ENCODE measurements around the gene KATNB1. TPM values are rescaled to one million over a fixed set of nuclear protein-coding genes. Genes with fewer than 3 reads are reported as not detected.

Gene KATNB1
- polyA plus RNA-seq, 1 donor from 2014 or later, result 57.9 TPM

DNA sequence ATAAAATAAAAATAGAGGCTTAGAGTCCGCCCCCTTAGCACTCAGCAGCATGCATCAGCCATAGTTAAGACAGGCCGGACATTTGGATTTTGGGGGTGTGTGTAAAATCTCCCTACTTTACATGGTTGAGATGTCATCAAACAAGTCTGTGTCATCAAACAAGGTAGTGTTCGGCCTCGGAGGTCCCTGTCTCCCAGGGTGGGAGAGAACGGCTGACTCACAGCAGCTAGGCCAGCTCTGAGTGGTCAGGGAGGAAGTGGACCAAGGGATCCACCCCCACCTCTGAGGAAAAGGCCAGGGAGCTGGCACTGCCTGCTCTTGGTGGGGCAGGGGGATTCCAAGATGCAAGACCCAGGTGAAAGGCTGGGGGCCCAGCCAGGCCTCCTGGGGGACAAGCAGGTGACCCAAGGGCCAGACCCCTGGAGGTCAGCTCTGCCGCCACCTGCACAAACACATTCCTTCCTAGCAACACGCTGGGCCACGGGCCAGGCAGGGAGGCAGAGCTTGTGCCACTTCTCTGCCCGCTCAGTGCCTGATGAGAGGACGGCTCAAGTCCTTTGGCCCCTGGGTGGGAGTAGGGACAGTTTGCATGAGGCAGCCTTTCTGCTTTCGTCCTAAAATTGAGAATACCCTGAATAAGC lies 38.2 kb downstream of the KATNB1 start:
- H3K9me3 ChIP-seq (ENCODE audit: low read length), result no peaks in the 10 kb centered on the region
- no peaks in the 10 kb centered on the region for H3F3A ChIP-seq (ENCODE audit: insufficient read depth, low read length, poor library complexity, severe bottlenecking)
- H3K9me2 ChIP-seq (ENCODE audit: insufficient read depth, low read length), result no peaks in the 10 kb centered on the region
- no peaks in the 10 kb centered on the region for H4K20me1 ChIP-seq (ENCODE audit: insufficient read depth)
- no peak overlapping the region for H3K4me3 ChIP-seq (ENCODE audit: low read length)
- TF ChIP-seq TAF1 (IDR thresholded peaks at IDR 0.05; ENCODE audit: low read depth) (no peak), REST (IDR thresholded peaks at IDR 0.05; ENCODE audit: borderline replicate concordance) (no peak), POLR2AphosphoS5 (IDR thresholded peaks at IDR 0.05) (no peak), EZH2 (IDR thresholded peaks at IDR 0.05; ENCODE audit: borderline replicate concordance, insufficient read depth, low read length, poor library complexity, severe bottlenecking) (no peak), SMC3 (conservative IDR thresholded peaks at IDR 0.05; ENCODE audit: poor library complexity) (no peak), EP300 (conservative IDR thresholded peaks at IDR 0.05; ENCODE audit: poor library complexity, severe bottlenecking) (no peak), RAD21 (conservative IDR thresholded peaks at IDR 0.05) (no peak), MXI1 (conservative IDR thresholded peaks at IDR 0.05; ENCODE audit: poor library complexity, severe bottlenecking) (no peak)
- TF ChIP-seq, protein P1, sequence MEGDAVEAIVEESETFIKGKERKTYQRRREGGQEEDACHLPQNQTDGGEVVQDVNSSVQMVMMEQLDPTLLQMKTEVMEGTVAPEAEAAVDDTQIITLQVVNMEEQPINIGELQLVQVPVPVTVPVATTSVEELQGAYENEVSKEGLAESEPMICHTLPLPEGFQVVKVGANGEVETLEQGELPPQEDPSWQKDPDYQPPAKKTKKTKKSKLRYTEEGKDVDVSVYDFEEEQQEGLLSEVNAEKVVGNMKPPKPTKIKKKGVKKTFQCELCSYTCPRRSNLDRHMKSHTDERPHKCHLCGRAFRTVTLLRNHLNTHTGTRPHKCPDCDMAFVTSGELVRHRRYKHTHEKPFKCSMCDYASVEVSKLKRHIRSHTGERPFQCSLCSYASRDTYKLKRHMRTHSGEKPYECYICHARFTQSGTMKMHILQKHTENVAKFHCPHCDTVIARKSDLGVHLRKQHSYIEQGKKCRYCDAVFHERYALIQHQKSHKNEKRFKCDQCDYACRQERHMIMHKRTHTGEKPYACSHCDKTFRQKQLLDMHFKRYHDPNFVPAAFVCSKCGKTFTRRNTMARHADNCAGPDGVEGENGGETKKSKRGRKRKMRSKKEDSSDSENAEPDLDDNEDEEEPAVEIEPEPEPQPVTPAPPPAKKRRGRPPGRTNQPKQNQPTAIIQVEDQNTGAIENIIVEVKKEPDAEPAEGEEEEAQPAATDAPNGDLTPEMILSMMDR (IDR thresholded peaks at IDR 0.05; ENCODE audit: poor library complexity, severe bottlenecking), result no peak
- H3K79me2 ChIP-seq (replicated peaks; ENCODE audit: insufficient read depth, low read length), result no peaks in the 10 kb centered on the region
- H3K36me3 ChIP-seq (ENCODE audit: insufficient read depth, low read length), result no peaks in the 10 kb centered on the region
- H3K27me3 ChIP-seq (ENCODE audit: insufficient read depth, low read depth, low read length), result no peaks in the 10 kb centered on the region
- H3K9ac ChIP-seq (ENCODE audit: low read length), result no peak overlapping the region
- H3K4me2 ChIP-seq (ENCODE audit: low read length), result no peak overlapping the region
- no peak overlapping the region for H3K27ac ChIP-seq (ENCODE audit: low read length)
- H2AFZ ChIP-seq (ENCODE audit: low read depth, low read length), result no peak overlapping the region

DNA sequence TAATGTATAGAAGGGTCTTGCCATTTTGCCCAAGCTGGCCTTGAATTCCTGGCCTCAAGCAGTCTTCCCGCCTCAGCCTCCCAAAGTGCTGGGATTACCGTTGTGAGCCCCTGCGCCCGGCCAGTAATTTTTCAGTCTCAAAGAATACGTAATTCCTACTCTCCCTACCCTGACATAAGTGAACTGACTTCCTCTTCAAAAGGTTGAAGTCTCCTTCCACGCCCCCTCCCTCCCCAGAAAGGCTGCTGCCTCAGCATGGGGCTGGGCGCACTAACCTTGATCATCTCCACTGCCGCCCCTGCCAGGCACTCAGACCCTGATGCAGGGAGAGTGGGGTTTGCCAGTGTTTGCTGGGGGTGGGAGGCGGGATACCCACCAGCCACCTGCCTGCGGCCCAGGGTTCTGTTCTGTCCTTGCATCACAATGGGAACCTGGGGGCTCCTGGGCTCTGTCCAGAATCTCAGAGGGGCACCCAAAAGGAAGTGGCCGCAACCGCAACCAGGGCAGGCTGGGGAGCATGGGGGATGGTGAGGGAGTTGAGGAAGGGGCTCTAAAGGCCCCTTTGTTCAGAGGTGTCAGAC lies 39.2 kb downstream of the KATNB1 start:
- no peak overlapping the region for H3K27ac ChIP-seq (ENCODE audit: low read length)
- no peaks in the 10 kb centered on the region for H3F3A ChIP-seq (ENCODE audit: insufficient read depth, low read length, poor library complexity, severe bottlenecking)
- no peak overlapping the region for H2AFZ ChIP-seq (ENCODE audit: low read depth, low read length)
- TF ChIP-seq POLR2AphosphoS5 (IDR thresholded peaks at IDR 0.05) (no peak), RAD21 (conservative IDR thresholded peaks at IDR 0.05) (no peak), REST (IDR thresholded peaks at IDR 0.05; ENCODE audit: borderline replicate concordance) (no peak), MXI1 (conservative IDR thresholded peaks at IDR 0.05; ENCODE audit: poor library complexity, severe bottlenecking) (no peak), SMC3 (conservative IDR thresholded peaks at IDR 0.05; ENCODE audit: poor library complexity) (no peak), TAF1 (IDR thresholded peaks at IDR 0.05; ENCODE audit: low read depth) (no peak), EZH2 (IDR thresholded peaks at IDR 0.05; ENCODE audit: borderline replicate concordance, insufficient read depth, low read length, poor library complexity, severe bottlenecking) (no peak), EP300 (conservative IDR thresholded peaks at IDR 0.05; ENCODE audit: poor library complexity, severe bottlenecking) (no peak)
- TF ChIP-seq, protein P1 (IDR thresholded peaks at IDR 0.05; ENCODE audit: poor library complexity, severe bottlenecking), result no peak
- H3K9me2 ChIP-seq (ENCODE audit: insufficient read depth, low read length), result no peaks in the 10 kb centered on the region
- H4K20me1 ChIP-seq (ENCODE audit: insufficient read depth), result no peaks in the 10 kb centered on the region
- no peak overlapping the region for H3K4me2 ChIP-seq (ENCODE audit: low read length)
- H3K9me3 ChIP-seq (ENCODE audit: low read length), result no peaks in the 10 kb centered on the region
- no peak overlapping the region for H3K9ac ChIP-seq (ENCODE audit: low read length)
- no peak overlapping the region for H3K4me3 ChIP-seq (ENCODE audit: low read length)
- no peaks in the 10 kb centered on the region for H3K36me3 ChIP-seq (ENCODE audit: insufficient read depth, low read length)
- H3K27me3 ChIP-seq (ENCODE audit: insufficient read depth, low read depth, low read length), result no peaks in the 10 kb centered on the region
- no peaks in the 10 kb centered on the region for H3K79me2 ChIP-seq (replicated peaks; ENCODE audit: insufficient read depth, low read length)

Measured in neural cell (in vitro differentiated cells).